ENCODE results near the gene TMEM212. TPM values are rescaled to one million over a fixed set of nuclear protein-coding genes. Genes with fewer than 3 reads are reported as not detected.

Gene TMEM212
- total and polyA plus RNA-seq, 2 donors (not counting 1 experiment from before 2014, with no cell fraction given), result not detected

DNA sequence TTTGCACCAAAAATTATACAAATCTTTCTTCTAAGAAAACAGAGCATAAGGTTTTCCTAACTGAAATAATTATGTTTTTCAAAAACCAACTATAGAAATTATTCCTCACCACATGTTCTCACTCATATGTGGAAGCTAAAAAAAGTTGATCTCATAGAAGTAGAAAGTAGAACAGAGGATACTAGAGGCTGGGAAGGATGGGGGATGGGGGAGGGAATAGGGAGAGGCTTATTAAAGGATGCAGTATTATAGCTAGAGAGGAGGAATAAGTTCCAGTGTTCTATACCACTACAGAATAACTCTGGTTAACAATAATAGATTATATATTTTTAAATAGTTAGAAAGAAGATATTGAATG is 12.7 kb upstream of the TMEM212 start:
- Histone ChIP-seq H4K20me1 (ENCODE audit: control insufficient read depth, insufficient read depth, low read length, poor library complexity, severe bottlenecking) (no peaks in the 10 kb centered on the region), H3K27ac (ENCODE audit: low read length in 2 of 2) (no peak overlapping the region), H2AFZ (ENCODE audit: insufficient read depth, low read depth, low read length, poor library complexity, severe bottlenecking) (no peak overlapping the region), H3K9ac (ENCODE audit: low read length) (no peak overlapping the region), H3K4me2 (replicated peaks; ENCODE audit: low read depth, low read length, poor library complexity, severe bottlenecking) (no peak overlapping the region), H3K79me2 (ENCODE audit: control insufficient read depth, insufficient read depth, low read length) (no peaks in the 10 kb centered on the region), H3K4me3 (ENCODE audit: control extremely low read depth in 1 of 5, extremely low read depth in 1 of 5, insufficient read depth in 1 of 5, low read depth in 2 of 5, low read length in 4 of 5) (no peak overlapping the region), H3K4me1 (ENCODE audit: control insufficient read depth in 2 of 2, insufficient read depth in 2 of 2, low read length in 2 of 2) (no peaks in the 10 kb centered on the region), H3K9me3 (ENCODE audit: control extremely low read depth in 1 of 3, control insufficient read depth in 2 of 3, insufficient read depth in 1 of 3, low read length in 2 of 3) (no peaks in the 10 kb centered on the region), H3K36me3 (replicated peaks in 1 of 2; ENCODE audit: control extremely low read depth in 1 of 2, control insufficient read depth in 1 of 2, extremely low read depth in 1 of 2, insufficient read depth in 2 of 2, low read length in 1 of 2) (no peaks in the 10 kb centered on the region), H3K27me3 (replicated peaks in 1 of 4; ENCODE audit: control extremely low read depth in 1 of 4, control insufficient read depth in 3 of 4, insufficient read depth in 4 of 4, low read length in 3 of 4) (no peaks in the 10 kb centered on the region)
- Mint-ChIP-seq H3K4me3 (no peak overlapping the region), H3K9me3 (ENCODE audit: insufficient read depth) (no peaks in the 10 kb centered on the region), H3K27me3 (peaks cover 3% of the 10 kb centered on the region), H3K27ac (no peak overlapping the region), H3K4me1 (no peaks in the 10 kb centered on the region)
- ChIA-PET CTCF (no interaction called here), POLR2A (no interaction called here)
- TF ChIP-seq, protein P1, sequence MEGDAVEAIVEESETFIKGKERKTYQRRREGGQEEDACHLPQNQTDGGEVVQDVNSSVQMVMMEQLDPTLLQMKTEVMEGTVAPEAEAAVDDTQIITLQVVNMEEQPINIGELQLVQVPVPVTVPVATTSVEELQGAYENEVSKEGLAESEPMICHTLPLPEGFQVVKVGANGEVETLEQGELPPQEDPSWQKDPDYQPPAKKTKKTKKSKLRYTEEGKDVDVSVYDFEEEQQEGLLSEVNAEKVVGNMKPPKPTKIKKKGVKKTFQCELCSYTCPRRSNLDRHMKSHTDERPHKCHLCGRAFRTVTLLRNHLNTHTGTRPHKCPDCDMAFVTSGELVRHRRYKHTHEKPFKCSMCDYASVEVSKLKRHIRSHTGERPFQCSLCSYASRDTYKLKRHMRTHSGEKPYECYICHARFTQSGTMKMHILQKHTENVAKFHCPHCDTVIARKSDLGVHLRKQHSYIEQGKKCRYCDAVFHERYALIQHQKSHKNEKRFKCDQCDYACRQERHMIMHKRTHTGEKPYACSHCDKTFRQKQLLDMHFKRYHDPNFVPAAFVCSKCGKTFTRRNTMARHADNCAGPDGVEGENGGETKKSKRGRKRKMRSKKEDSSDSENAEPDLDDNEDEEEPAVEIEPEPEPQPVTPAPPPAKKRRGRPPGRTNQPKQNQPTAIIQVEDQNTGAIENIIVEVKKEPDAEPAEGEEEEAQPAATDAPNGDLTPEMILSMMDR (IDR thresholded peaks at IDR 0.05), result no peak
- TF ChIP-seq EZH2 (IDR thresholded peaks at IDR 0.05; ENCODE audit: borderline replicate concordance, insufficient read depth, low read depth, low read length, poor library complexity, severe bottlenecking), result no peak
- DNase-seq (no peak), ATAC-seq (ENCODE audit: low read depth) (no peak)
- intact Hi-C loops (cut with micrococcal nuclease), result no loop called here

DNA sequence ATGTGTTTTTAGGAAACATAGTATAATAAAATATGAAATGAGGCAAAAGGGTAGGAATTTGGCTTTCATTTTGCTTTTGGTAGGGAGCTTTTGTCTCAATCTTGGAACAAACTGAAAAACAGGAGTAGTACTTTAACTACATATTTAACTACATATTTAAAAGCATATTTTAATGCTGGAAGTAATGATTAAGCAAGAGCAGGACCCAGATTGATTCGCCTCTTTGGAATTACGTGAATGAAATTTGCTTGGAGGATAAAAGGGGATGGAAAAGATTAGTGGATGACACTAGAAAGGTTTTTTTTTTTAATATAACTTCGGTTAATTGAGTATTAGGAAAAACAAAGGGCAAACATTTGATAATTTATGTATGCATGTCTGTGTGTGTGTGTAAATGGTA is 11.2 kb upstream of the TMEM212 start:
- Mint-ChIP-seq H3K27me3 (peaks cover 3% of the 10 kb centered on the region), H3K27ac (no peak overlapping the region), H3K4me3 (no peak overlapping the region), H3K4me1 (no peaks in the 10 kb centered on the region), H3K9me3 (ENCODE audit: insufficient read depth) (no peaks in the 10 kb centered on the region)
- H3K4me3 ChIP-seq (ENCODE audit: control extremely low read depth in 1 of 5, extremely low read depth in 1 of 5, insufficient read depth in 1 of 5, low read depth in 2 of 5, low read length in 4 of 5), result no peak overlapping the region
- no peaks in the 10 kb centered on the region for H3K79me2 ChIP-seq (ENCODE audit: control insufficient read depth, insufficient read depth, low read length)
- H3K9me3 ChIP-seq (ENCODE audit: control extremely low read depth in 1 of 3, control insufficient read depth in 2 of 3, insufficient read depth in 1 of 3, low read length in 2 of 3), result no peaks in the 10 kb centered on the region
- H3K27me3 ChIP-seq (replicated peaks in 1 of 4; ENCODE audit: control extremely low read depth in 1 of 4, control insufficient read depth in 3 of 4, insufficient read depth in 4 of 4, low read length in 3 of 4), result no peaks in the 10 kb centered on the region
- CTCF ChIA-PET, result no interaction called here
- no peaks in the 10 kb centered on the region for H3K36me3 ChIP-seq (replicated peaks in 1 of 2; ENCODE audit: control extremely low read depth in 1 of 2, control insufficient read depth in 1 of 2, extremely low read depth in 1 of 2, insufficient read depth in 2 of 2, low read length in 1 of 2)
- H3K4me2 ChIP-seq (replicated peaks; ENCODE audit: low read depth, low read length, poor library complexity, severe bottlenecking), result no peak overlapping the region
- H3K27ac ChIP-seq (ENCODE audit: low read length in 2 of 2), result no peak overlapping the region
- H3K4me1 ChIP-seq (ENCODE audit: control insufficient read depth in 2 of 2, insufficient read depth in 2 of 2, low read length in 2 of 2), result no peaks in the 10 kb centered on the region
- WGBS (ENCODE audit: insufficient coverage), result 67% methylated on average over 2 of the region's 3 CpGs
- ATAC-seq (ENCODE audit: low read depth) (no peak), DNase-seq (no peak)
- POLR2A ChIA-PET, result no interaction called here
- H2AFZ ChIP-seq (ENCODE audit: insufficient read depth, low read depth, low read length, poor library complexity, severe bottlenecking), result no peak overlapping the region
- intact Hi-C loops (cut with micrococcal nuclease), result no loop called here
- H4K20me1 ChIP-seq (ENCODE audit: control insufficient read depth, insufficient read depth, low read length, poor library complexity, severe bottlenecking), result no peaks in the 10 kb centered on the region
- TF ChIP-seq, protein P1 (IDR thresholded peaks at IDR 0.05), result no peak
- no peak for TF ChIP-seq EZH2 (IDR thresholded peaks at IDR 0.05; ENCODE audit: borderline replicate concordance, insufficient read depth, low read depth, low read length, poor library complexity, severe bottlenecking)
- H3K9ac ChIP-seq (ENCODE audit: low read length), result no peak overlapping the region
